Osteoblast (primary cell): ENCODE measurements around the gene CXCL12. TPM values are rescaled to one million over a fixed set of nuclear protein-coding genes. Genes with fewer than 3 reads are reported as not detected.

Source experiments
- DNase-seq: peaks from one replicate; pipeline ENCODE4 v3.0.0; 2011; ENCODE audit warnings: low spot score, mixed read lengths; ENCODE audit not compliant: insufficient read length; ENCODE audit errors: missing footprints
- H2AFZ ChIP-seq: 2 replicates; pipeline ENCODE4 v1.6.0; 2011; ENCODE audit warnings: mild to moderate bottlenecking, low read length
- H3K27ac ChIP-seq: 2 replicates; pipeline ENCODE4 v1.5.1; 2011; ENCODE audit warnings: mild to moderate bottlenecking, low read depth, low read length, moderate library complexity
- H3K27me3 ChIP-seq: 2 replicates; pipeline ENCODE4 v1.6.0; 2012; ENCODE audit warnings: mild to moderate bottlenecking, control low read depth, inconsistent platforms, low read length, moderate library complexity; ENCODE audit not compliant: insufficient read depth
- H3K36me3 ChIP-seq: 2 replicates; pipeline ENCODE4 v1.5.1; 2011; ENCODE audit warnings: mild to moderate bottlenecking, low read length, control low read depth, moderate library complexity; ENCODE audit not compliant: insufficient read depth
- H3K4me1 ChIP-seq: 2 replicates; pipeline ENCODE4 v1.5.1; 2011; ENCODE audit warnings: mild to moderate bottlenecking, low read length, control low read depth, moderate library complexity; ENCODE audit not compliant: insufficient read depth
- H3K4me2 ChIP-seq: 2 replicates; pipeline ENCODE4 v1.6.0; 2011; ENCODE audit warnings: mild to moderate bottlenecking, low read length; ENCODE audit not compliant: insufficient read depth
- H3K4me3 ChIP-seq: fragments of 200-600 bp; sonication (generic); 3 replicates; pipeline ENCODE4 v1.5.1; 2012; ENCODE audit warnings: mild to moderate bottlenecking, low read length, inconsistent platforms; ENCODE audit not compliant: insufficient read depth
- H3K79me2 ChIP-seq: 2 replicates; pipeline ENCODE4 v1.6.0; 2012; ENCODE audit warnings: mild to moderate bottlenecking, low read length, control low read depth, inconsistent platforms; ENCODE audit not compliant: insufficient read depth
- H3K9me3 ChIP-seq: 2 replicates; pipeline ENCODE4 v1.5.1; 2011; ENCODE audit warnings: low read depth, low read length, control low read depth
- H4K20me1 ChIP-seq: 2 replicates; pipeline ENCODE4 v1.6.0; 2012; ENCODE audit warnings: mild to moderate bottlenecking, low read length, control low read depth; ENCODE audit not compliant: insufficient read depth
- total RNA-seq: library from RNA; depleted of rRNA; stranded (reverse); fragments of >200 nt; gene quantifications from 2 replicates; pipeline ENCODE4 v1.2.3, GENCODE V29; 2012
- TF ChIP-seq, protein P1 (sequence below): IDR thresholded peaks from 2 replicates; pipeline ENCODE4 v1.5.1; 2011; ENCODE audit warnings: mild to moderate bottlenecking, low read depth, low read length, moderate library complexity; ENCODE audit errors: extremely low read depth

Gene CXCL12
- total RNA-seq, 1 donor: 288 TPM

DNA sequence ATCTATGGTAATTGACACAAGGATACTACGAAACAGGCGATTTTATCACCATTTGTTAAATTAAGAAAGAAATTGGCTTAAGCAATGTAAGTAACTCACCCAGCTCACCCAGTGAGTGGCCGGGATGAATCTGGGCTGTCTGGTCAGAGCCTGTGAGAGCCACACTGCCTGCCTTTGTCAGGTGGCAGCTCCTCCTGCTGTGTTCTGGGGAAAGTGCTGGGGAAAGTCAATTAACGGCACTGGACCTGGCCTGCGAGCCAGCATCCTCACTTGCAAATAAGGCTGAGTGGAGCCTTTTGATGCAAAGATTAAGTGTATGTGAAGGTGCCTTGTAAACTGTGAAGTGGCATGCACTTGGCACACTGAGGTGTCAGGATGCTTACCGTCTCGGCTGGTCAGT lies 13.4 kb upstream of the CXCL12 start:
- Histone ChIP-seq H3K79me2 (no peaks in the 10 kb centered on the region), H3K27me3 (peaks cover 5% of the 10 kb centered on the region), H3K4me2 (no peak overlapping the region), H3K36me3 (no peaks in the 10 kb centered on the region), H3K27ac (no peak overlapping the region), H3K9me3 (no peaks in the 10 kb centered on the region), H2AFZ (no peak overlapping the region), H3K4me1 (no peaks in the 10 kb centered on the region), H3K4me3 (no peak overlapping the region), H4K20me1 (no peaks in the 10 kb centered on the region)
- TF ChIP-seq, protein P1, sequence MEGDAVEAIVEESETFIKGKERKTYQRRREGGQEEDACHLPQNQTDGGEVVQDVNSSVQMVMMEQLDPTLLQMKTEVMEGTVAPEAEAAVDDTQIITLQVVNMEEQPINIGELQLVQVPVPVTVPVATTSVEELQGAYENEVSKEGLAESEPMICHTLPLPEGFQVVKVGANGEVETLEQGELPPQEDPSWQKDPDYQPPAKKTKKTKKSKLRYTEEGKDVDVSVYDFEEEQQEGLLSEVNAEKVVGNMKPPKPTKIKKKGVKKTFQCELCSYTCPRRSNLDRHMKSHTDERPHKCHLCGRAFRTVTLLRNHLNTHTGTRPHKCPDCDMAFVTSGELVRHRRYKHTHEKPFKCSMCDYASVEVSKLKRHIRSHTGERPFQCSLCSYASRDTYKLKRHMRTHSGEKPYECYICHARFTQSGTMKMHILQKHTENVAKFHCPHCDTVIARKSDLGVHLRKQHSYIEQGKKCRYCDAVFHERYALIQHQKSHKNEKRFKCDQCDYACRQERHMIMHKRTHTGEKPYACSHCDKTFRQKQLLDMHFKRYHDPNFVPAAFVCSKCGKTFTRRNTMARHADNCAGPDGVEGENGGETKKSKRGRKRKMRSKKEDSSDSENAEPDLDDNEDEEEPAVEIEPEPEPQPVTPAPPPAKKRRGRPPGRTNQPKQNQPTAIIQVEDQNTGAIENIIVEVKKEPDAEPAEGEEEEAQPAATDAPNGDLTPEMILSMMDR: no peak
- DNase-seq: no peak

GRCh38 chr10:44397476-44398225 lies 12.8 kb upstream of the CXCL12 start:
- Histone ChIP-seq H3K27me3 (peaks cover 5% of the 10 kb centered on the region), H3K4me2 (no peak overlapping the region), H4K20me1 (no peaks in the 10 kb centered on the region), H2AFZ (no peak overlapping the region), H3K27ac (no peak overlapping the region), H3K79me2 (no peaks in the 10 kb centered on the region), H3K9me3 (no peaks in the 10 kb centered on the region), H3K36me3 (no peaks in the 10 kb centered on the region), H3K4me3 (no peak overlapping the region), H3K4me1 (no peaks in the 10 kb centered on the region)
- TF ChIP-seq, protein P1: no peak
- peak; percentile 58 for DNase-seq

GRCh38 chr10:44396671-44397191 lies 11.8 kb upstream of the CXCL12 start:
- no peak overlapping the region for H2AFZ ChIP-seq
- peak; percentile 55 for DNase-seq
- TF ChIP-seq, protein P1: no peak
- no peaks in the 10 kb centered on the region for H3K9me3 ChIP-seq
- peaks cover 5% of the 10 kb centered on the region for H3K27me3 ChIP-seq
- no peak overlapping the region for H3K4me3 ChIP-seq
- no peaks in the 10 kb centered on the region for H3K4me1 ChIP-seq
- H4K20me1 ChIP-seq: no peaks in the 10 kb centered on the region
- H3K36me3 ChIP-seq: no peaks in the 10 kb centered on the region
- H3K79me2 ChIP-seq: no peaks in the 10 kb centered on the region
- no peak overlapping the region for H3K27ac ChIP-seq
- no peak overlapping the region for H3K4me2 ChIP-seq

DNA sequence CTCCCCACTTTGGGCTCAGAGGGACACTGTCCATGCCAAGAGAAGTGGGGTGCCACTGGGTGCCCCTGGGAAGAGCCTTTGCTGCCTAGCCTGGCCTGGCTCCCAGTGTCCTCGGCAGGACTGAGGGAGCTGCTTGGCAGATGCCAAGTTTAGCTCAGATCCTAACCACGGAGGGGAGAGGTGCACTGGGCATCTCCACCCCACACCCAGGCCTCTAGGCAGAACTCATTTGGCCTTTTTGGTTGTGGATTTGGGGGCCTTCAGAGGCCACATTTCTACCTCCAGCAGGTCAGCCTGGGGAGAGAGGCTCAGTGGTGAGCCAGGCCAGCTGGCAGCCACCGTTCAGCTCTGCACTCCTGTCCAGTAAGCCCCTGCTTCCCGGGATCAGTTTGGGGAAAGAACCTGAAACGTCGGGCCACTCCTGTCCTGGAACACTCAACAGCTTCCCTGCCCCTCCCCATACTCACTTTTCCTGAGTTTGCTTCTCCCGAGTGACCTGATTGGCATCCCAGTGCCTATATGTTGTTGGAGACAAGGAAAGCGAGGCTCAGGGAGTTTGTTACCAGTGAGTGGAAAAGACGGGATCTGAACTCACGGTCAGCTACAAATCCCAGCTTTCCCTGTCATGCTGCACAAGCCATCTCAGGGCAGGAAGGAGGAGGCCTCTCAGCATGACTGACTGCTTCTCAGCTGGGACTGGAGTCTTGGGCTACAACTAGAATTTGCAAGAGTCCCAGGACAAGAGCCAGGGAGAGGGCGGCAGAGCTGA lies 11.2 kb upstream of the CXCL12 start:
- TF ChIP-seq, protein P1: no peak
- peak; percentile 51 for DNase-seq
- H3K27ac ChIP-seq: no peak overlapping the region
- H2AFZ ChIP-seq: no peak overlapping the region
- no peak overlapping the region for H3K4me3 ChIP-seq
- H3K4me1 ChIP-seq: no peaks in the 10 kb centered on the region
- H4K20me1 ChIP-seq: no peaks in the 10 kb centered on the region
- H3K36me3 ChIP-seq: no peaks in the 10 kb centered on the region
- H3K9me3 ChIP-seq: no peaks in the 10 kb centered on the region
- H3K4me2 ChIP-seq: no peak overlapping the region
- peaks cover 5% of the 10 kb centered on the region for H3K27me3 ChIP-seq
- no peaks in the 10 kb centered on the region for H3K79me2 ChIP-seq
